B cell (primary cell): ENCODE results near the gene SCARB1. TPM values are rescaled to one million over a fixed set of nuclear protein-coding genes. Genes with fewer than 3 reads are reported as not detected.

Experiments
- ATAC-seq: fragments of 200-7000 bp; cut with Tn5 transposase; one replicate; pipeline ENCODE4 v1.10.0; 2021; ENCODE audit warnings: low read depth, mild to moderate bottlenecking, moderate number of reproducible peaks, moderate library complexity
- CTCF ChIA-PET: fragments of 350-600 bp; sonication (Branson Sonifier 250); formaldehyde crosslinking; loops from one replicate; lab custom pipeline; 2021; ENCODE audit warnings: antibody characterized with exemption, inconsistent platforms; lab: Charles Lee
- POLR2A ChIA-PET: fragments of 350-600 bp; sonication (Branson Sonifier 250); formaldehyde crosslinking; loops from one replicate; lab custom pipeline; 2021; ENCODE audit warnings: antibody characterized with exemption; lab: Charles Lee
- DNase-seq: peaks from one replicate; pipeline ENCODE4 v3.0.0; 2013
- H2AFZ ChIP-seq: 2 replicates; pipeline ENCODE4 v1.6.1; 2012; ENCODE audit warnings: mild to moderate bottlenecking, low read depth, low read length; ENCODE audit not compliant: insufficient read depth, poor library complexity, severe bottlenecking
- H3K27ac ChIP-seq, 2 donors: 1 replicate in 1 of 2; 2 replicates in 1 of 2; pipeline ENCODE4 v1.5.1; 2012 to 2013; ENCODE audit warnings: low read length in 2 of 2, mild to moderate bottlenecking in 2 of 2, moderate library complexity in 1 of 2
- H3K27me3 ChIP-seq, 4 experiments: fragments of 200-600 bp in 1 of 4; sonication (generic) in 1 of 4; replicated peaks in 1 of 4; 1 replicate in 2 of 4; 2 replicates in 2 of 4; pipeline versions ENCODE4 v1.6.1 to v1.7.0; 2013 to 2016; ENCODE audit warnings: low read length in 3 of 4, mild to moderate bottlenecking in 2 of 4, mixed read lengths in 1 of 4, moderate library complexity in 1 of 4; ENCODE audit not compliant: insufficient read depth in 4 of 4, control insufficient read depth in 3 of 4; ENCODE audit errors: control extremely low read depth in 1 of 4
- H3K36me3 ChIP-seq, 2 experiments: replicated peaks in 1 of 2; 1 replicate in 1 of 2; 2 replicates in 1 of 2; pipeline versions ENCODE4 v1.6.1 to v1.7.1; 2013; ENCODE audit warnings: low read length in 1 of 2; ENCODE audit not compliant: insufficient read depth in 2 of 2, control insufficient read depth in 1 of 2; ENCODE audit errors: control extremely low read depth in 1 of 2, extremely low read depth in 1 of 2
- H3K4me1 ChIP-seq, 2 donors: fragments of 200-600 bp in 1 of 2; sonication (generic) in 1 of 2; 1 replicate in 1 of 2; 2 replicates in 1 of 2; pipeline versions ENCODE4 v1.5.1 to v1.6.1; 2013 to 2017; ENCODE audit warnings: low read length in 2 of 2; ENCODE audit not compliant: control insufficient read depth in 2 of 2, insufficient read depth in 2 of 2
- H3K4me2 ChIP-seq: replicated peaks from 2 replicates; pipeline ENCODE3; 2012; ENCODE audit warnings: mild to moderate bottlenecking, low read depth, low read length; ENCODE audit not compliant: poor library complexity, severe bottlenecking
- H3K4me3 ChIP-seq, 5 experiments: fragments of 200-600 bp in 1 of 5; sonication (generic) in 1 of 5; 1 replicate in 3 of 5; 2 replicates in 2 of 5; pipeline versions ENCODE4 v1.5.1 to v1.7.0; 2011 to 2016; ENCODE audit warnings: low read length in 4 of 5, mild to moderate bottlenecking in 4 of 5, low read depth in 2 of 5, control low read depth in 1 of 5, moderate library complexity in 1 of 5; ENCODE audit not compliant: insufficient read depth in 1 of 5; ENCODE audit errors: control extremely low read depth in 1 of 5, extremely low read depth in 1 of 5
- H3K79me2 ChIP-seq: fragments of 200-600 bp; sonication (generic); one replicate; pipeline ENCODE4 v1.6.0; 2016; ENCODE audit warnings: low read length; ENCODE audit not compliant: control insufficient read depth, insufficient read depth
- H3K9ac ChIP-seq: fragments of 200-600 bp; sonication (generic); 2 replicates; pipeline ENCODE4 v1.6.1; 2017; ENCODE audit warnings: mild to moderate bottlenecking, low read length, moderate library complexity
- H3K9me3 ChIP-seq, 3 donors: one replicate each; pipeline versions ENCODE4 v1.6.1 to v1.7.1; 2013; ENCODE audit warnings: low read length in 2 of 3; ENCODE audit not compliant: control insufficient read depth in 2 of 3, insufficient read depth in 1 of 3; ENCODE audit errors: control extremely low read depth in 1 of 3
- H4K20me1 ChIP-seq: 2 replicates; pipeline ENCODE4 v1.6.0; 2012; ENCODE audit warnings: mild to moderate bottlenecking, low read length; ENCODE audit not compliant: insufficient read depth, control insufficient read depth, poor library complexity, severe bottlenecking
- H3K27ac Mint-ChIP-seq: one replicate; pipeline ENCODE4 v1.8.0; 2021; ENCODE audit warnings: mixed read lengths
- H3K27me3 Mint-ChIP-seq: one replicate; pipeline ENCODE4 v1.8.0; 2021; ENCODE audit warnings: mixed read lengths
- H3K4me1 Mint-ChIP-seq: one replicate; pipeline ENCODE4 v1.8.0; 2021; ENCODE audit warnings: mixed read lengths
- H3K4me3 Mint-ChIP-seq: one replicate; pipeline ENCODE4 v1.8.0; 2021; ENCODE audit warnings: mixed read lengths
- H3K9me3 Mint-ChIP-seq: one replicate; pipeline ENCODE4 v1.8.0; 2022; ENCODE audit warnings: mixed read lengths; ENCODE audit not compliant: insufficient read depth
- CTCF ChIP-seq: fragments of 200-600 bp; IDR thresholded peaks from one replicate; pipeline ENCODE4 v1.8.0; 2022; ENCODE audit warnings: antibody characterized with exemption, mild to moderate bottlenecking
- EZH2 ChIP-seq: IDR thresholded peaks from 2 replicates; pipeline ENCODE4 v1.6.1; 2012; ENCODE audit warnings: borderline replicate concordance, low read depth, mild to moderate bottlenecking, moderate library complexity, low read length; ENCODE audit not compliant: insufficient read depth, poor library complexity, severe bottlenecking
- WGBS: methylation state at CpG from one replicate; pipeline ENCODE4 v1.1.5; 2013; ENCODE audit warnings: missing lambda C conversion rate; ENCODE audit not compliant: insufficient coverage; 5-methylcytosine and 5-hydroxymethylcytosine counted together
- intact Hi-C: fragments of 100-400 bp; cut with micrococcal nuclease; formaldehyde crosslinking; loops from one replicate; pipeline ENCODE4 v1.10.0; 2022
- polyA plus RNA-seq: library from polyadenylated mRNA; depleted of rRNA; stranded (reverse); fragments of >200 nt; gene quantifications from 2 replicates; pipeline ENCODE4 v1.2.3, GENCODE V29; 2012
- total RNA-seq, 2 donors: library from RNA; stranded (reverse); fragments of 120-200 nt in 1 of 2; gene quantifications; 1 replicate in 1 of 2; 2 replicates in 1 of 2; pipeline versions ENCODE4 v1.2.3 to v1.2.4, GENCODE V29; 2013 to 2022

The SCARB1 gene
- total and polyA plus RNA-seq, 2 donors (not counting 1 experiment from before 2014, with no cell fraction given): 26.8 to 30.7 TPM

- ChIA-PET POLR2A (interaction anchor here (0.5 kb wide), 1 partner anchor 951 kb away, joined by 3 read pairs; no protein-coding TSS in a partner anchor), CTCF (no interaction called here)
- no peak overlapping the region for H3K4me2 ChIP-seq
- peaks cover 15% of the 10 kb centered on the region for H3K4me1 Mint-ChIP-seq
- H3K9me3 Mint-ChIP-seq: no peaks in the 10 kb centered on the region
- 80% methylated on average over 12 of the region's 12 CpGs for WGBS
- no peak overlapping the region for H3K27ac Mint-ChIP-seq
- H3K4me1 ChIP-seq: peaks cover 0 to 4% of the 10 kb centered on the region in 2 donors
- no peak overlapping the region for H2AFZ ChIP-seq
- peaks cover 0 to 43% (median 7%) of the 10 kb centered on the region in 4 experiments for H3K27me3 ChIP-seq
- ATAC-seq (no peak), DNase-seq (no peak)
- no peak for TF ChIP-seq EZH2
- no peak for TF ChIP-seq CTCF
- H4K20me1 ChIP-seq: no peaks in the 10 kb centered on the region
- H3K27ac ChIP-seq: no peak overlapping the region
- H3K4me3 Mint-ChIP-seq: no peak overlapping the region
- no peak overlapping the region for H3K4me3 ChIP-seq
- no peak overlapping the region for H3K9ac ChIP-seq
- H3K79me2 ChIP-seq: no peaks in the 10 kb centered on the region
- no peaks in the 10 kb centered on the region for H3K36me3 ChIP-seq
- H3K9me3 ChIP-seq: peaks cover 0 to 17% (median 0%) of the 10 kb centered on the region in 3 donors
- peaks cover 35% of the 10 kb centered on the region for H3K27me3 Mint-ChIP-seq
- intact Hi-C loops: no loop called here
Measured at GRCh38 chr12:124742678-124743077, 121.0 kb downstream of the SCARB1 start.

- no peaks in the 10 kb centered on the region for H3K9me3 Mint-ChIP-seq
- no peaks in the 10 kb centered on the region for H3K36me3 ChIP-seq
- no peak overlapping the region for H3K4me3 Mint-ChIP-seq
- 85% methylated on average over 11 of the region's 12 CpGs for WGBS
- H3K27ac Mint-ChIP-seq: no peak overlapping the region
- TF ChIP-seq CTCF (no peak), EZH2 (no peak)
- H3K4me1 ChIP-seq: peaks cover 0 to 4% of the 10 kb centered on the region in 2 donors
- H3K4me1 Mint-ChIP-seq: peaks cover 10% of the 10 kb centered on the region
- no peak for DNase-seq
- POLR2A ChIA-PET: no interaction called here
- H2AFZ ChIP-seq: no peak overlapping the region
- CTCF ChIA-PET: no interaction called here
- H3K9ac ChIP-seq: no peak overlapping the region
- peaks cover 0 to 22% (median 0%) of the 10 kb centered on the region in 3 donors for H3K9me3 ChIP-seq
- ATAC-seq: no peak
- no peak overlapping the region for H3K27ac ChIP-seq
- H4K20me1 ChIP-seq: no peaks in the 10 kb centered on the region
- H3K79me2 ChIP-seq: no peaks in the 10 kb centered on the region
- no peak overlapping the region for H3K4me3 ChIP-seq
- peaks cover 35% of the 10 kb centered on the region for H3K27me3 Mint-ChIP-seq
- peaks cover 0 to 38% (median 7%) of the 10 kb centered on the region in 4 experiments for H3K27me3 ChIP-seq
- H3K4me2 ChIP-seq: no peak overlapping the region
- intact Hi-C loops: no loop called here
Measured at GRCh38 chr12:124742111-124742510, 121.6 kb downstream of the SCARB1 start.
